Medulla oblongata (tissue), 1 donor: ENCODE data around the gene KCNJ14.

Source experiments
- DNase-seq: peaks from one replicate; pipeline ENCODE4 v3.0.0-alpha.2; 2015; ENCODE audit errors: extremely low spot score

The KCNJ14 gene

GRCh38 chr19:48445256-48445605 is 10.1 kb upstream of the KCNJ14 start:
- DNase-seq: no peak

GRCh38 chr19:48445606-48446481 is 9.5 kb upstream of the KCNJ14 start, which contains the start of gene GRWD1:
Gene GRWD1, plus strand, starts transcription at chr19:48445983. Its CDS starts 23 bp downstream, at chr19:48446006.
- peak; percentile 96 for DNase-seq

- no peak for DNase-seq
These were observed 8.8 kb upstream of the KCNJ14 start for GRCh38 chr19:48446579-48446978.

GRCh38 chr19:48448563-48448962 is 6.8 kb upstream of the KCNJ14 start:
- DNase-seq: no peak

- DNase-seq: no peak
These were observed 4.9 kb upstream of the KCNJ14 start for GRCh38 chr19:48450441-48450840.

- DNase-seq: no peak
These were observed 4.5 kb upstream of the KCNJ14 start for GRCh38 chr19:48450863-48451262.

- no peak for DNase-seq
These were observed 3.8 kb upstream of the KCNJ14 start for GRCh38 chr19:48451624-48452023.

GRCh38 chr19:48452289-48453190 is 2.8 kb upstream of the KCNJ14 start:
- DNase-seq: no peak

GRCh38 chr19:48454150-48454730 is 1.1 kb upstream of the KCNJ14 start:
- peak; percentile 47 for DNase-seq

GRCh38 chr19:48455908-48456562 is 661 bp downstream of the KCNJ14 start:
- no peak for DNase-seq

- no peak for DNase-seq
These were observed 1.5 kb downstream of the KCNJ14 start for GRCh38 chr19:48456864-48457263.

GRCh38 chr19:48458016-48458415 is 2.6 kb downstream of the KCNJ14 start:
- no peak for DNase-seq

GRCh38 chr19:48461651-48461981 is 6.2 kb downstream of the KCNJ14 start:
- no peak for DNase-seq

- DNase-seq: no peak
These were observed 6.7 kb downstream of the KCNJ14 start for GRCh38 chr19:48461982-48462655.

- no peak for DNase-seq
These were observed 9.8 kb downstream of the KCNJ14 start for GRCh38 chr19:48465215-48465614.

GRCh38 chr19:48466561-48467325 is 11.4 kb downstream of the KCNJ14 start:
- DNase-seq: no peak

- peak; percentile 100 for DNase-seq
These were observed 13.5 kb downstream of the KCNJ14 start for GRCh38 chr19:48468772-48469288.

GRCh38 chr19:48469289-48469881 is 14.0 kb downstream of the KCNJ14 start, which contains the start of gene CYTH2:
Gene CYTH2, plus strand, starts transcription at chr19:48469369. Its CDS starts 139 bp downstream, at chr19:48469508.
- peak; percentile 81 for DNase-seq

GRCh38 chr19:48469934-48470680 is 14.7 kb downstream of the KCNJ14 start:
- no peak for DNase-seq
